WTC11 (cell line): ENCODE data around the gene ITGAE. TPM values are rescaled to one million over a fixed set of nuclear protein-coding genes. Genes with fewer than 3 reads are reported as not detected.

Source experiments
- ATAC-seq: fragments of 200-7000 bp; cut with Tn5 transposase; 2 replicates; pipeline ENCODE4 v1.10.0; 2021; ENCODE audit warnings: mild to moderate bottlenecking, moderate library complexity
- CTCF ChIA-PET: fragments of 300-600 bp; sonication (Branson Sonifier 250); formaldehyde crosslinking; loops from one replicate; lab custom pipeline; 2021; ENCODE audit warnings: antibody characterized with exemption; lab: Charles Lee
- POLR2A ChIA-PET: fragments of 350-600 bp; sonication (Branson Sonifier 250); formaldehyde crosslinking; loops from one replicate; lab custom pipeline; 2021; ENCODE audit warnings: antibody characterized with exemption; lab: Charles Lee
- DNase-seq: peaks from one replicate; pipeline ENCODE4 v3.0.0; 2021; ENCODE audit warnings: low spot score
- H3K27ac Mint-ChIP-seq: 2 replicates; pipeline ENCODE4 v1.8.0; 2021; ENCODE audit warnings: mixed read lengths
- H3K27me3 Mint-ChIP-seq: 2 replicates; pipeline ENCODE4 v1.8.0; 2021; ENCODE audit warnings: low read depth, mild to moderate bottlenecking, moderate library complexity, mixed read lengths
- H3K36me3 Mint-ChIP-seq: 2 replicates; pipeline ENCODE4 v1.8.0; 2021; ENCODE audit warnings: mixed read lengths
- H3K4me1 Mint-ChIP-seq: 2 replicates; pipeline ENCODE4 v1.8.0; 2022; ENCODE audit warnings: mixed read lengths
- H3K4me3 Mint-ChIP-seq: 2 replicates; pipeline ENCODE4 v1.8.0; 2021; ENCODE audit warnings: mild to moderate bottlenecking, moderate library complexity, mixed read lengths
- H3K9me3 Mint-ChIP-seq: 2 replicates; pipeline ENCODE4 v1.8.0; 2021; ENCODE audit warnings: mixed read lengths
- CREM ChIP-seq: sonication (generic); formaldehyde crosslinking; IDR thresholded peaks from 2 replicates; pipeline ENCODE4 v1.8.1; 2022; ENCODE audit warnings: mild to moderate bottlenecking, missing genetic modification reagents, moderate library complexity
- EMX1 ChIP-seq: fragments of 250-450 bp; sonication (Bioruptor Pico); IDR thresholded peaks from 2 replicates; pipeline ENCODE4 v1.8.0; 2021; ENCODE audit warnings: mild to moderate bottlenecking
- FOXK1 ChIP-seq: sonication (generic); formaldehyde crosslinking; IDR thresholded peaks from 2 replicates; pipeline ENCODE4 v1.8.0; 2022; ENCODE audit warnings: mild to moderate bottlenecking, moderate library complexity, missing genetic modification reagents
- GABPB1 ChIP-seq: sonication (generic); formaldehyde crosslinking; IDR thresholded peaks from 2 replicates; pipeline ENCODE4 v1.8.1; 2023; ENCODE audit warnings: mild to moderate bottlenecking, missing genetic modification reagents
- HMGA2 ChIP-seq: fragments of 250-450 bp; sonication (Bioruptor Pico); IDR thresholded peaks from 2 replicates; pipeline ENCODE4 v1.4.0; 2021; ENCODE audit warnings: mild to moderate bottlenecking, moderate library complexity
- NR3C1 ChIP-seq: sonication (generic); formaldehyde crosslinking; conservative IDR thresholded peaks from 2 replicates; pipeline ENCODE4 v1.8.1; 2023; ENCODE audit warnings: low read depth, mild to moderate bottlenecking, missing genetic modification reagents
- RELA ChIP-seq: sonication (generic); formaldehyde crosslinking; IDR thresholded peaks from 2 replicates; pipeline ENCODE4 v1.8.1; 2022; ENCODE audit warnings: missing genetic modification reagents, mild to moderate bottlenecking, borderline replicate concordance
- SMAD3 ChIP-seq: sonication (generic); formaldehyde crosslinking; IDR thresholded peaks from 2 replicates; pipeline ENCODE4 v1.8.0; 2022; ENCODE audit warnings: missing genetic modification reagents, mild to moderate bottlenecking, borderline replicate concordance
- ZBTB21 ChIP-seq: sonication (generic); formaldehyde crosslinking; IDR thresholded peaks from 2 replicates; pipeline ENCODE4 v1.8.1; 2023; ENCODE audit warnings: mild to moderate bottlenecking, missing genetic modification reagents, borderline replicate concordance
- ZNF138 ChIP-seq: sonication (generic); formaldehyde crosslinking; conservative IDR thresholded peaks from 2 replicates; pipeline ENCODE4 v1.8.1; 2022; ENCODE audit warnings: mild to moderate bottlenecking, moderate library complexity, missing genetic modification reagents
- ZNF232 ChIP-seq: sonication (generic); formaldehyde crosslinking; IDR thresholded peaks from 2 replicates; pipeline ENCODE4 v1.8.0; 2022; ENCODE audit warnings: mild to moderate bottlenecking, missing genetic modification reagents
- ZNF317 ChIP-seq: sonication (generic); formaldehyde crosslinking; IDR thresholded peaks from 2 replicates; pipeline ENCODE4 v1.8.1; 2023; ENCODE audit warnings: low read depth, mild to moderate bottlenecking, moderate library complexity, missing genetic modification reagents, borderline replicate concordance
- ZNF671 ChIP-seq: fragments of 250-450 bp; sonication (Bioruptor Pico); IDR thresholded peaks from 2 replicates; pipeline ENCODE4 v1.8.0; 2021; ENCODE audit warnings: mild to moderate bottlenecking
- total RNA-seq: library from RNA; stranded (reverse); gene quantifications from 3 replicates; pipeline ENCODE4 v1.2.3, GENCODE V29; 2021
- TF ChIP-seq, protein P1 (sequence below): sonication (generic); formaldehyde crosslinking; conservative IDR thresholded peaks from 2 replicates; pipeline ENCODE4 v1.8.1; 2023; ENCODE audit warnings: mild to moderate bottlenecking, low read depth, missing genetic modification reagents, moderate library complexity
- TF ChIP-seq, protein P2 (sequence below): sonication (generic); formaldehyde crosslinking; IDR thresholded peaks from 2 replicates; pipeline ENCODE4 v1.8.1; 2022; ENCODE audit warnings: missing genetic modification reagents, borderline replicate concordance
- TF ChIP-seq, protein P3 (sequence below): sonication (generic); formaldehyde crosslinking; IDR thresholded peaks from 2 replicates; pipeline ENCODE4 v1.8.1; 2022; ENCODE audit warnings: low read depth, mild to moderate bottlenecking, moderate library complexity, missing genetic modification reagents, borderline replicate concordance
- TF ChIP-seq, protein P4 (sequence below): sonication (generic); formaldehyde crosslinking; IDR thresholded peaks from 2 replicates; pipeline ENCODE4 v1.8.0; 2022; ENCODE audit warnings: mild to moderate bottlenecking, missing genetic modification reagents

ITGAE gene
- total RNA-seq, 1 experiment from 2014 or later: 19.5 TPM

DNA sequence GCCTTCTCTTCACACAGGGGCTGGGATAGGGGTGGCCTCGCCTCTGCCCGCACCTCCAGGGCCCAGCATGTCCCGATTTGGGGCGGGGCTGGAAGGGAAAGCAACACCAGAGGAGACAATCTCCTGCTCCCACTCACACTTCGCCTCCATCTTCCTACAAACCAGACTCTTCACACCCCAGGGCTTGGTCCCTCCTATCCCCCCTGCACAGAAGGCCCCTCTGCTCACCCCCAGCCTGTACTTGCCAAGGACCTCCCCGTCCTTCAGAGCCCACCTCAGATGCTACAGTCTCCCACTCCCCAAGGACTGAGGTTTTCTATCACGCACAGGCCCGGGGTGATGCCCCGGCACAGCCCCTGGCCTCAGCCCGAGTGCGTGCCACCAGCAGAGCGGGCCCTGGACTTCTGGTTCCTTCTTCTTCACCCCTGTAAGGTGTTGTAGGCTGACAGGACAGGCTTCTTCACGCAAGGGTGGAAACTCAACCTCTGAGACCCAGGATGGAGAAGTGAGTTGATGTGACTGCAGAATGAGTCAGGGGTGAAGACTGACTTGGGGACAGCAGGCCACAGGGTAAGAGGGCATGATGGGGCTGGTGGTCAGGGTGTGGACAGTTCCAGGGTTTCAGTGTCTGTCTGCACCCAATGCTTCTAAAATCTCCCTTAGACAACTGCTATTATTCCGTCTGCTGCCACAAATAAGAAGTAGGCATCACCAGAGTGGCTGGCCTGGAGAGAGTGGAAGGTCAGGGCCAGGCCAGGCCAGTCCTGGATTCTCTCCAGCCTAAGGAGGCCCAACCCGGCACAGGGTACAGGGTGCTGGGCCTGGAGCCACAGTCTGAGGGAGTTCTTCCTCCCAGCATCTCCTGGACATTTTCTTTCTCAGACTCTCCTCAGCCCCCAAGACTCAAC is 2.5 kb downstream of the ITGAE start (continued):
- TF ChIP-seq, protein P1, sequence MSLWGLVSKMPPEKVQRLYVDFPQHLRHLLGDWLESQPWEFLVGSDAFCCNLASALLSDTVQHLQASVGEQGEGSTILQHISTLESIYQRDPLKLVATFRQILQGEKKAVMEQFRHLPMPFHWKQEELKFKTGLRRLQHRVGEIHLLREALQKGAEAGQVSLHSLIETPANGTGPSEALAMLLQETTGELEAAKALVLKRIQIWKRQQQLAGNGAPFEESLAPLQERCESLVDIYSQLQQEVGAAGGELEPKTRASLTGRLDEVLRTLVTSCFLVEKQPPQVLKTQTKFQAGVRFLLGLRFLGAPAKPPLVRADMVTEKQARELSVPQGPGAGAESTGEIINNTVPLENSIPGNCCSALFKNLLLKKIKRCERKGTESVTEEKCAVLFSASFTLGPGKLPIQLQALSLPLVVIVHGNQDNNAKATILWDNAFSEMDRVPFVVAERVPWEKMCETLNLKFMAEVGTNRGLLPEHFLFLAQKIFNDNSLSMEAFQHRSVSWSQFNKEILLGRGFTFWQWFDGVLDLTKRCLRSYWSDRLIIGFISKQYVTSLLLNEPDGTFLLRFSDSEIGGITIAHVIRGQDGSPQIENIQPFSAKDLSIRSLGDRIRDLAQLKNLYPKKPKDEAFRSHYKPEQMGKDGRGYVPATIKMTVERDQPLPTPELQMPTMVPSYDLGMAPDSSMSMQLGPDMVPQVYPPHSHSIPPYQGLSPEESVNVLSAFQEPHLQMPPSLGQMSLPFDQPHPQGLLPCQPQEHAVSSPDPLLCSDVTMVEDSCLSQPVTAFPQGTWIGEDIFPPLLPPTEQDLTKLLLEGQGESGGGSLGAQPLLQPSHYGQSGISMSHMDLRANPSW: no peak
- TF ChIP-seq ZNF138 (CRISPR knock-in tag) (no peak), GABPB1 (CRISPR knock-in tag) (no peak), RELA (CRISPR knock-in tag) (no peak), EMX1 (CRISPR knock-in tag) (no peak), ZNF232 (no peak), NR3C1 (CRISPR knock-in tag) (no peak), HMGA2 (CRISPR knock-in tag) (no peak), ZBTB21 (CRISPR knock-in tag) (no peak), ZNF671 (CRISPR knock-in tag) (no peak), FOXK1 (CRISPR knock-in tag) (no peak)
- TF ChIP-seq, protein P2, sequence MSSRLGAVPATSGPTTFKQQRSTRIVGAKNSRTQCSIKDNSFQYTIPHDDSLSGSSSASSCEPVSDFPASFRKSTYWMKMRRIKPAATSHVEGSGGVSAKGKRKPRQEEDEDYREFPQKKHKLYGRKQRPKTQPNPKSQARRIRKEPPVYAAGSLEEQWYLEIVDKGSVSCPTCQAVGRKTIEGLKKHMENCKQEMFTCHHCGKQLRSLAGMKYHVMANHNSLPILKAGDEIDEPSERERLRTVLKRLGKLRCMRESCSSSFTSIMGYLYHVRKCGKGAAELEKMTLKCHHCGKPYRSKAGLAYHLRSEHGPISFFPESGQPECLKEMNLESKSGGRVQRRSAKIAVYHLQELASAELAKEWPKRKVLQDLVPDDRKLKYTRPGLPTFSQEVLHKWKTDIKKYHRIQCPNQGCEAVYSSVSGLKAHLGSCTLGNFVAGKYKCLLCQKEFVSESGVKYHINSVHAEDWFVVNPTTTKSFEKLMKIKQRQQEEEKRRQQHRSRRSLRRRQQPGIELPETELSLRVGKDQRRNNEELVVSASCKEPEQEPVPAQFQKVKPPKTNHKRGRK (CRISPR knock-in tag): no peak
- TF ChIP-seq, protein P3, sequence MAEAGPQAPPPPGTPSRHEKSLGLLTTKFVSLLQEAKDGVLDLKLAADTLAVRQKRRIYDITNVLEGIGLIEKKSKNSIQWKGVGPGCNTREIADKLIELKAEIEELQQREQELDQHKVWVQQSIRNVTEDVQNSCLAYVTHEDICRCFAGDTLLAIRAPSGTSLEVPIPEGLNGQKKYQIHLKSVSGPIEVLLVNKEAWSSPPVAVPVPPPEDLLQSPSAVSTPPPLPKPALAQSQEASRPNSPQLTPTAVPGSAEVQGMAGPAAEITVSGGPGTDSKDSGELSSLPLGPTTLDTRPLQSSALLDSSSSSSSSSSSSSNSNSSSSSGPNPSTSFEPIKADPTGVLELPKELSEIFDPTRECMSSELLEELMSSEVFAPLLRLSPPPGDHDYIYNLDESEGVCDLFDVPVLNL (CRISPR knock-in tag): no peak
- TF ChIP-seq, protein P4, sequence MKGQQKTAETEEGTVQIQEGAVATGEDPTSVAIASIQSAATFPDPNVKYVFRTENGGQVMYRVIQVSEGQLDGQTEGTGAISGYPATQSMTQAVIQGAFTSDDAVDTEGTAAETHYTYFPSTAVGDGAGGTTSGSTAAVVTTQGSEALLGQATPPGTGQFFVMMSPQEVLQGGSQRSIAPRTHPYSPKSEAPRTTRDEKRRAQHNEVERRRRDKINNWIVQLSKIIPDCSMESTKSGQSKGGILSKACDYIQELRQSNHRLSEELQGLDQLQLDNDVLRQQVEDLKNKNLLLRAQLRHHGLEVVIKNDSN (CRISPR knock-in tag): no peak

DNA sequence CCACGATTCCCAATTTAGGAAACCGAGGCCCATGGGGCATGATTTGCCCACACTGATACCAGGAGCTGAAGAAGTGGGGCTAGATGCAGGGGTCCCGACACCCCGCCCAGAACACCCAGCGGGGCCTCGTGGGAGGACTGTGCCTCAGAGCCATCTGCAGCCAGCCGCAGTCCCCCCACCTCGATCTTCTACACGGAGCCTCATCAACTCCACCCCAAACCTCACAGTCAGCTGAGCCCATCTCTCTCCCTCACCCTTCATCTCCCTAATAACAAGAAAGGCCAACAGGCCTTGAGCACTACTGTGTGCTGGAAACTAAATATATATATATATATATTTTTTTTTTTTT is 4.2 kb downstream of the ITGAE start:
- H3K27ac Mint-ChIP-seq: no peak overlapping the region
- H3K36me3 Mint-ChIP-seq: no peaks in the 10 kb centered on the region
- H3K4me1 Mint-ChIP-seq: 0 out of 2 replicates have a peak, but pooled peaks cover 4% of the 10 kb centered on the region
- ATAC-seq: no peak
- ChIA-PET POLR2A (no interaction called here), CTCF (interaction anchor here (1.5 to 3.8 kb wide), 2 partner anchors 58 to 114 kb away, joined by 4 to 36 read pairs; no protein-coding TSS in a partner anchor)
- DNase-seq: no peak
- no peaks in the 10 kb centered on the region for H3K27me3 Mint-ChIP-seq
- H3K4me3 Mint-ChIP-seq: no peak overlapping the region
- H3K9me3 Mint-ChIP-seq: no peaks in the 10 kb centered on the region
- TF ChIP-seq SMAD3 (CRISPR knock-in tag) (no peak), CREM (CRISPR knock-in tag) (no peak), ZNF317 (no peak)
